Hepatocyte (in vitro differentiated cells): ENCODE data around the gene CNTNAP2. TPM values are rescaled to one million over a fixed set of nuclear protein-coding genes. Genes with fewer than 3 reads are reported as not detected.

Experiments used
- DNase-seq: peaks from one replicate; pipeline ENCODE4 v3.0.0-alpha.2; 2016; ENCODE audit warnings: low spot score
- H2AFZ ChIP-seq: fragments of 200-600 bp; sonication (generic); 2 replicates; pipeline ENCODE4 v1.6.0; 2016; ENCODE audit warnings: antibody characterized with exemption, mild to moderate bottlenecking
- H3K27ac ChIP-seq: fragments of 200-600 bp; sonication (generic); 2 replicates; pipeline ENCODE4 v1.5.1; 2016; ENCODE audit warnings: mild to moderate bottlenecking
- H3K27me3 ChIP-seq: fragments of 200-600 bp; sonication (generic); 2 replicates; pipeline ENCODE4 v1.6.1; 2016
- H3K36me3 ChIP-seq: fragments of 200-600 bp; sonication (generic); replicated peaks from 2 replicates; pipeline ENCODE4 v1.5.1; 2016; ENCODE audit warnings: low read depth; ENCODE audit not compliant: insufficient read depth
- H3K4me1 ChIP-seq: fragments of 200-600 bp; sonication (generic); 2 replicates; pipeline ENCODE4 v1.5.1; 2016; ENCODE audit warnings: mild to moderate bottlenecking, moderate library complexity; ENCODE audit not compliant: insufficient read depth
- H3K4me2 ChIP-seq: fragments of 200-600 bp; sonication (generic); 2 replicates; pipeline ENCODE4 v1.6.0; 2016
- H3K4me3 ChIP-seq: fragments of 200-600 bp; sonication (generic); 2 replicates; pipeline ENCODE4 v1.5.1; 2016; ENCODE audit warnings: mild to moderate bottlenecking
- H3K79me2 ChIP-seq: fragments of 200-600 bp; sonication (generic); 2 replicates; pipeline ENCODE4 v1.6.0; 2017; ENCODE audit warnings: mild to moderate bottlenecking
- H3K9me2 ChIP-seq: fragments of 200-600 bp; sonication (generic); replicated peaks from 2 replicates; pipeline ENCODE4 v1.6.0; 2017; ENCODE audit warnings: mild to moderate bottlenecking; ENCODE audit not compliant: insufficient read depth
- H3K9me3 ChIP-seq: fragments of 200-600 bp; sonication (generic); 2 replicates; pipeline ENCODE4 v1.5.1; 2016; ENCODE audit warnings: low read depth, mild to moderate bottlenecking
- H4K20me1 ChIP-seq: fragments of 200-600 bp; sonication (generic); 2 replicates; pipeline ENCODE4 v1.6.0; 2016; ENCODE audit warnings: mild to moderate bottlenecking; ENCODE audit not compliant: insufficient read depth, poor library complexity, severe bottlenecking
- CTCF ChIP-seq: fragments of 200-600 bp; sonication (generic); IDR thresholded peaks from 2 replicates; pipeline ENCODE4 v1.5.1; 2016; ENCODE audit warnings: antibody characterized with exemption, mild to moderate bottlenecking; ENCODE audit not compliant: poor library complexity
- EZH2 ChIP-seq: fragments of 200-600 bp; sonication (generic); IDR thresholded peaks from 2 replicates; pipeline ENCODE4 v1.6.1; 2016; ENCODE audit warnings: antibody characterized with exemption, mild to moderate bottlenecking, borderline replicate concordance
- EZH2phosphoT487 ChIP-seq: fragments of 200-600 bp; sonication (generic); IDR thresholded peaks from one replicate; pipeline ENCODE4 v1.6.1; 2018; ENCODE audit warnings: antibody characterized with exemption, mild to moderate bottlenecking, low read depth, moderate library complexity; ENCODE audit not compliant: unreplicated experiment, severe bottlenecking
- WGBS: methylation state at CpG from one replicate; pipeline ENCODE4 v1.1.6; 2016; ENCODE audit warnings: low lambda C conversion rate; ENCODE audit errors: missing lambda C conversion rate; 5-methylcytosine and 5-hydroxymethylcytosine counted together
- polyA plus RNA-seq: library from polyadenylated mRNA; unstranded; fragments of >200 nt; fragmentation: Nextera tagmentation; extraction: Ambion mirVana; gene quantifications from 2 replicates; pipeline ENCODE4 v1.2.1, GENCODE V29; 2016
- total RNA-seq: library from RNA; depleted of rRNA; stranded (reverse); fragments of >200 nt; gene quantifications from 2 replicates; pipeline ENCODE4 v1.2.3, GENCODE V29; 2014

The CNTNAP2 gene
- total and polyA plus RNA-seq, 2 experiments from 2014 or later = 7.5 to 14.7 TPM

DNA sequence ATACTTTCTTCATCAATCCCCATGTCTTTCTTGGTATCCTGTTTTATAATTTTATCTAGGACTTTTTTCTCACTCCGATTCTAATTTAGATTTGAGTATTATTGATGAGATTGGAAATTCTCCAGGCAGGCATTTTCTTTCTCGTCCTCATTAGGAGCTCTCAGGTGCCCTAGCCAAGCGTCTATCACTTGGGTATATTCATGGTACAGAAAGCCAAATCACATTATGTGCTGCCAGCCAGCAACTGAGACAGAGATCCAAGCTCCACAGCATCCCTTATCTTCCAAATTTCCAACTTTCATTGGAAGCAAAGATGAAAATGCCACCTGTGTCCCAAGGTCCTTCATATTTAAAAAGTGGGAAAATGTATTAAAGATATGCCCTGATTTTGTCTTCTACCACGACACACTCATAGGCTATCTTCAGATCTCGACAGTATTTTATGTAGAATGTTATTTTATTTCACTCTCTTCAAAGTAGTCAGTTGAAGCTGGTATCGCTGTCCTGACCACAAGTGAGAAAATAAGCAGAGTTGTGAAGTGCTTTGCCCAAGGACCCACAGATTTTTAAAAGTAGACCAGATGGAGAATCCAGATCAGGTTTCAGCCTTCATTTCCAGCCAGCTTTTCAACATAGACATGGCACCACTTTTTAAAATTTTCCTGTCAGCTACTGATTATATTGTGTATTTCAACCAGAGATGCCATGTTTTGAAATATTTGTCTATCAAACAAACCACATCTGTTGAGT lies 773.4 kb downstream of the CNTNAP2 start:
- H3K4me2 ChIP-seq = no peak overlapping the region
- WGBS = 88% methylated on average over 6 of the region's 6 CpGs

GRCh38 chr7:146892151-146892550 lies 775.5 kb downstream of the CNTNAP2 start:
- 65% methylated on average over 2 of the region's 2 CpGs for WGBS

More for the DNA sequence above, 773.4 kb downstream of the CNTNAP2 start:
- no peaks in the 10 kb centered on the region for H3K27me3 ChIP-seq
- no peaks in the 10 kb centered on the region for H3K9me2 ChIP-seq
- no peaks in the 10 kb centered on the region for H3K79me2 ChIP-seq
- H3K36me3 ChIP-seq = no peaks in the 10 kb centered on the region
- DNase-seq = no peak
- H3K9me3 ChIP-seq = no peaks in the 10 kb centered on the region
- no peak overlapping the region for H2AFZ ChIP-seq
- no peak overlapping the region for H3K4me3 ChIP-seq
- H3K4me1 ChIP-seq = no peaks in the 10 kb centered on the region
- no peaks in the 10 kb centered on the region for H4K20me1 ChIP-seq
- no peak overlapping the region for H3K27ac ChIP-seq
- TF ChIP-seq CTCF = no peak
- TF ChIP-seq EZH2phosphoT487 = no peak
- no peak for TF ChIP-seq EZH2

DNA sequence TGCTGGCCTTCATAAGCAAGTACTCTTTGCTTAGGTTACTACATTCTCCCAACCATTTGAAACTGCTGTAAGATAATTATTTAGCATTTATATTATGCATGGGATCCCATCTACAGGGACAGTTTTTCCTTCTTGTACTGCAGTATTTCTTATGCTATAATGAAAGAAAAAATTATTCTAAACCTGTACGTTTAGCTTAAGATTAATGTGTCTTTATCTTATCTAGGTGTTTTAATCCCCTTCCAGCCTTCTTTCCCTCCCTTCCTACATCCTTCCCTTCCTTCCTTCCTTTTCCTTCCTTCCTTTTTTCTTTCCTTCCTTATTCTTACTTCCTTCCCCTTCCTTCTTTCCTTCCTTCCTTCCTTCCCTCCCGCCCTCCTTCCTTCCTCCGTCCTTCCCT lies 778.3 kb downstream of the CNTNAP2 start:
- no peaks in the 10 kb centered on the region for H4K20me1 ChIP-seq
- DNase-seq = no peak
- 54% methylated on average over 3 of the region's 3 CpGs for WGBS
- H3K27ac ChIP-seq = no peak overlapping the region
- no peaks in the 10 kb centered on the region for H3K36me3 ChIP-seq
- no peak for TF ChIP-seq CTCF
- TF ChIP-seq EZH2 = no peak
- no peak for TF ChIP-seq EZH2phosphoT487
- no peaks in the 10 kb centered on the region for H3K79me2 ChIP-seq
- no peaks in the 10 kb centered on the region for H3K9me3 ChIP-seq
- H3K4me2 ChIP-seq = no peak overlapping the region
- no peaks in the 10 kb centered on the region for H3K27me3 ChIP-seq
- no peak overlapping the region for H3K4me3 ChIP-seq
- no peak overlapping the region for H2AFZ ChIP-seq
- H3K4me1 ChIP-seq = no peaks in the 10 kb centered on the region
- H3K9me2 ChIP-seq = no peaks in the 10 kb centered on the region

More at GRCh38 chr7:146892151-146892550, 775.5 kb downstream of the CNTNAP2 start:
- Histone ChIP-seq H3K79me2 (no peaks in the 10 kb centered on the region), H2AFZ (no peak overlapping the region), H3K36me3 (no peaks in the 10 kb centered on the region), H4K20me1 (no peaks in the 10 kb centered on the region), H3K4me1 (no peaks in the 10 kb centered on the region), H3K4me3 (no peak overlapping the region), H3K4me2 (no peak overlapping the region), H3K9me2 (no peaks in the 10 kb centered on the region), H3K27me3 (no peaks in the 10 kb centered on the region), H3K9me3 (no peaks in the 10 kb centered on the region), H3K27ac (no peak overlapping the region)
- no peak for TF ChIP-seq EZH2phosphoT487
- no peak for TF ChIP-seq EZH2
- TF ChIP-seq CTCF = no peak
- no peak for DNase-seq
